Gastrocnemius medialis (tissue), 4 donors: ENCODE results near the gene SMARCD3. TPM values are rescaled to one million over a fixed set of nuclear protein-coding genes. Genes with fewer than 3 reads are reported as not detected.

Experiments
- ATAC-seq, 2 donors: fragments of 150-250 bp; one replicate each; pipeline ENCODE4 v1.9.1; 2016
- DNase-seq, 2 donors: peaks; one replicate each; pipeline ENCODE4 v3.0.0-alpha.2; 2019
- H3K27ac ChIP-seq, 4 donors: fragments of 200-600 bp; sonication (generic); 1 replicate in 1 of 4; 2 replicates in 3 of 4; pipeline ENCODE4 v1.5.1; 2016 to 2018; ENCODE audit warnings: mild to moderate bottlenecking in 2 of 4, moderate library complexity in 1 of 4
- H3K27me3 ChIP-seq, 3 donors: fragments of 200-600 bp; sonication (generic) in 2 of 3; 1 replicate in 1 of 3; 2 replicates in 2 of 3; pipeline versions ENCODE4 v1.5.1 to v1.6.0; 2016 to 2019; ENCODE audit warnings: mild to moderate bottlenecking in 1 of 3, moderate library complexity in 1 of 3
- H3K36me3 ChIP-seq, 2 donors: fragments of 200-600 bp; sonication (generic) in 1 of 2; one replicate each; pipeline ENCODE4 v1.5.1; 2017 to 2018
- H3K4me1 ChIP-seq, 2 donors: fragments of 200-600 bp; sonication (generic) in 1 of 2; one replicate each; pipeline ENCODE4 v1.5.1; 2016 to 2017; ENCODE audit warnings: mild to moderate bottlenecking in 2 of 2
- H3K4me3 ChIP-seq, 4 donors: fragments of 200-600 bp; sonication (generic) in 3 of 4; 1 replicate in 1 of 4; 2 replicates in 3 of 4; pipeline ENCODE4 v1.5.1; 2016 to 2019; ENCODE audit warnings: mild to moderate bottlenecking in 2 of 4
- H3K9me3 ChIP-seq, 3 donors: fragments of 200-600 bp; sonication (generic) in 2 of 3; 1 replicate in 1 of 3; 2 replicates in 2 of 3; pipeline ENCODE4 v1.5.1; 2016 to 2019
- POLR2A ChIP-seq, 2 donors: fragments of 450-650 bp; IDR thresholded peaks; one replicate each; pipeline ENCODE4 v1.6.1; 2017; ENCODE audit warnings: antibody characterized with exemption in 2 of 2, mild to moderate bottlenecking in 2 of 2, moderate library complexity in 2 of 2
- in situ Hi-C, 4 donors: fragments of 200-750 bp; cut with MboI; loops; one replicate each; pipeline versions ENCODE4 v1.15.0 to v1.8.0; 2017; ENCODE audit warnings: low sequenced_read_pairs in 4 of 4
- intact Hi-C: fragments of 100-400 bp; cut with DNase I; formaldehyde crosslinking; loops from one replicate; pipeline ENCODE4 v1.15.1; 2023; ENCODE audit warnings: low total_unique reads
- total RNA-seq, 4 donors: library from RNA; depleted of rRNA; stranded (reverse); fragments of >200 nt; gene quantifications; one replicate each; pipeline versions ENCODE4 v1.1.0 to v1.2.3, GENCODE V29; 2016
- TF ChIP-seq, protein P1 (sequence below), 5 experiments: fragments of 450-650 bp in 3 of 5; fragments of 200-600 bp in 2 of 5; sonication (generic) in 2 of 5; IDR thresholded peaks in 4 of 5; conservative IDR thresholded peaks in 1 of 5; 1 replicate in 4 of 5; 2 replicates in 1 of 5; pipeline ENCODE4 v1.5.1; 2016 to 2019; ENCODE audit warnings: antibody characterized with exemption in 5 of 5, mild to moderate bottlenecking in 3 of 5, moderate library complexity in 3 of 5

SMARCD3 gene
- total RNA-seq, 4 donors from 2014 or later = 41.8 to 103 (median 75.4) TPM

DNA sequence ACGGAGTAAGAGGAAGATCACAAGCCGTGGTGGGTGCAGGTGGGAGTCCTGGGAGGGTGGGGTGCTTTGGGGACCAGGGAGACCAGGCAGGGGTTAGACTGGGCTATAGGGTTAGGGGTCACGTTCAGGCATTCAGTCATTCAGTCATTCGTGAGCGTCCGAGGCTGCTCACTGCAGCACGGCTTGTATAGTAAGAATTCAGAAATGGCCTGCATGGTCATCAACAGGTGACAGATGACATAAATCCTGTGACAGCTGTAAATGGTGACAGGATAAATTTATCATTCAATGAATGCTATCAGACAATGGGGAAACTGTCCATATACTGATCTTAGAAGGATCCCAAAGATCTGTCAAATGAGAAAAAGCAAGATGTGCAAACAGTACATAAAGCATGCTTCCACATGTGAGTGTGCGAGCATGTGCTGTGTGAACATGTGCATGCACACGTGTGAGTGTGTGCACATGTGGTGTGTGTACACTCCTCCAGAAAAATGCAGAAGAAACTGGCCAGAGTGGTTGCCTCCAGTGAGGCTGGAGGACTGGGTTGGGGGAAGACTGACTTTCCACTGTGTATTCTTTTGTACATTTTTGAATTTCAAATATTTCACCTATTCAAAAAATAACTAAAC lies 32.0 kb upstream of the SMARCD3 start:
- TF ChIP-seq POLR2A (IDR thresholded peaks at IDR 0.05) = no peak
- TF ChIP-seq, protein P1, sequence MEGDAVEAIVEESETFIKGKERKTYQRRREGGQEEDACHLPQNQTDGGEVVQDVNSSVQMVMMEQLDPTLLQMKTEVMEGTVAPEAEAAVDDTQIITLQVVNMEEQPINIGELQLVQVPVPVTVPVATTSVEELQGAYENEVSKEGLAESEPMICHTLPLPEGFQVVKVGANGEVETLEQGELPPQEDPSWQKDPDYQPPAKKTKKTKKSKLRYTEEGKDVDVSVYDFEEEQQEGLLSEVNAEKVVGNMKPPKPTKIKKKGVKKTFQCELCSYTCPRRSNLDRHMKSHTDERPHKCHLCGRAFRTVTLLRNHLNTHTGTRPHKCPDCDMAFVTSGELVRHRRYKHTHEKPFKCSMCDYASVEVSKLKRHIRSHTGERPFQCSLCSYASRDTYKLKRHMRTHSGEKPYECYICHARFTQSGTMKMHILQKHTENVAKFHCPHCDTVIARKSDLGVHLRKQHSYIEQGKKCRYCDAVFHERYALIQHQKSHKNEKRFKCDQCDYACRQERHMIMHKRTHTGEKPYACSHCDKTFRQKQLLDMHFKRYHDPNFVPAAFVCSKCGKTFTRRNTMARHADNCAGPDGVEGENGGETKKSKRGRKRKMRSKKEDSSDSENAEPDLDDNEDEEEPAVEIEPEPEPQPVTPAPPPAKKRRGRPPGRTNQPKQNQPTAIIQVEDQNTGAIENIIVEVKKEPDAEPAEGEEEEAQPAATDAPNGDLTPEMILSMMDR (IDR thresholded peaks at IDR 0.05 in 4 of 5, conservative IDR thresholded peaks at IDR 0.05 in 1 of 5) = no peak

DNA sequence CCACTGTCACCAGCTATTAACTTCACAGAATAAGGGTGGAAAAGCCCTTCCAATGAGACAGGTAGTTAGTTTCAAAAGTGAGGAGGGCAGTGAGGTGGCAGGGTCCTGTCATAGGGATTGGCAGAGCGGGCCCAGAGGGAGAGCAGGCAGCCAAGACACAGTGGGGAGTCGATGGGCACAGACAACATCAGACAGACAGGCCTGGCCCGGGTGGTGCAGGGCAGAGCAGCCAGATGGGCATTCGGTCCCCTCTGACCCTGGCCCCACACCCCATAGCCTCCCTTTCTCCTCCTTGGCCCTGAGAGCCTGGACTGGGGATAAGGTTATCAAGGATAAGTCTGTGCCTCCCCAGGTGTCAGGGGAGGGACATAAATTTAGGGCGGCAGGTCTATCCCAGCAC lies 31.4 kb upstream of the SMARCD3 start:
- no peaks in the 10 kb centered on the region for H3K9me3 ChIP-seq
- no peak overlapping the region for H3K4me3 ChIP-seq
- in situ Hi-C loops (no loop called here), intact Hi-C loops (no loop called here)
- no peaks in the 10 kb centered on the region for H3K27me3 ChIP-seq
- H3K36me3 ChIP-seq = no peaks in the 10 kb centered on the region
- ATAC-seq (no peak), DNase-seq (no peak)
- no peak overlapping the region for H3K27ac ChIP-seq
- peaks cover 5 to 13% of the 10 kb centered on the region in 2 donors for H3K4me1 ChIP-seq
- TF ChIP-seq POLR2A (IDR thresholded peaks at IDR 0.05) = no peak
- TF ChIP-seq, protein P1 (IDR thresholded peaks at IDR 0.05 in 4 of 5, conservative IDR thresholded peaks at IDR 0.05 in 1 of 5) = no peak

More for the DNA sequence above, 32.0 kb upstream of the SMARCD3 start:
- no peak overlapping the region for H3K27ac ChIP-seq
- H3K36me3 ChIP-seq = no peaks in the 10 kb centered on the region
- ATAC-seq (peak; percentile 58 to 61), DNase-seq (no peak)
- no peaks in the 10 kb centered on the region for H3K9me3 ChIP-seq
- intact Hi-C loops (no loop called here), in situ Hi-C loops (no loop called here)
- no peak overlapping the region for H3K4me3 ChIP-seq
- H3K27me3 ChIP-seq = no peaks in the 10 kb centered on the region
- H3K4me1 ChIP-seq = peaks cover 5 to 13% of the 10 kb centered on the region in 2 donors

DNA sequence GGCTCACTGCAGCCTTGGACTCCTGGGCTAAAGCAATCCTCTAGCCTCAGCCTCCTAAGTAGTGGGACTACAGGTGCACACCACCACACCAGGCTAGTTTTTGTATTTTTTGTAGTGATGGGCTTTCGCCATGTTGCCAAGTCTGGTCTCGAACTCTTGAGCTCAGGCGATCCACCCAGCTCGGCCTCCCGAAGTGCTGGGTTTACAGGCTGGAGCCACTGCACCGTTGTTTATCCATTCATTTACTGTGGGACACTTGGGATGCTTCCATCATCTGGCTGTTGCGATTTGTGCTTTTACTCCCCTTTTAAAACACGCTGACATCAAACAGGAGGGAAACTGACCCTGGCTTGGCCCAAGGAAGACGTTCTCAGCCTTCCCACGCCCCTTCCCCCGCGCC lies 30.5 kb upstream of the SMARCD3 start:
- Histone ChIP-seq H3K9me3 (no peaks in the 10 kb centered on the region), H3K36me3 (no peaks in the 10 kb centered on the region), H3K27ac (no peak overlapping the region), H3K4me1 (peaks cover 5 to 13% of the 10 kb centered on the region in 2 donors), H3K4me3 (no peak overlapping the region), H3K27me3 (no peaks in the 10 kb centered on the region)
- TF ChIP-seq POLR2A (IDR thresholded peaks at IDR 0.05) = no peak
- TF ChIP-seq, protein P1 (IDR thresholded peaks at IDR 0.05 in 4 of 5, conservative IDR thresholded peaks at IDR 0.05 in 1 of 5) = no peak
- intact Hi-C loops = no loop called here
- no peak for ATAC-seq
- in situ Hi-C loops = no loop called here
- no peak for DNase-seq

DNA sequence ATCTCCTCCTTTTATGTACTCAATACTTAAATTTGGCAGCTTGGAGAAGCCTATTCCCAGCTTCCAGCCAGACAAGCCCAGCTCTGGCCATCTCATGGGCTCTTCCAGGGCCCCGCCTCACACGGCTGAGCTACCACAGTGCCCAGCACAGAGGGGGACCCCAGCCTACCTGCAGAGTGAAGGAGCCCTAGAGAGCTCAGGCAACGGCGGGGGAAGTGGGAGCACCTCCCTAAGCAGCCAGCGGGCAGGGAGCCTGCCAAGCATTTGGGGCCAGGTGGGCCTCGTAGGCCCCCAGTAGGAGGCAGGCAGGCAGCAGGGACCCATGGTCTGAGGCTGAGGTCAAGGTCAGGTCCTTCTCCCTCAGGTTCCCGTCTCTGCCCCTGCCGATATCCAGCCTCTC lies 29.1 kb upstream of the SMARCD3 start:
- in situ Hi-C loops = no loop called here
- TF ChIP-seq POLR2A (IDR thresholded peaks at IDR 0.05) = no peak
- TF ChIP-seq, protein P1 (IDR thresholded peaks at IDR 0.05 in 4 of 5, conservative IDR thresholded peaks at IDR 0.05 in 1 of 5) = no peak
- Histone ChIP-seq H3K4me3 (peak overlapping the region in 2 of 4 donors; percentile 38 to 41), H3K27ac (no peak overlapping the region), H3K27me3 (no peaks in the 10 kb centered on the region), H3K9me3 (no peaks in the 10 kb centered on the region), H3K36me3 (no peaks in the 10 kb centered on the region), H3K4me1 (peaks cover 5 to 13% of the 10 kb centered on the region in 2 donors)
- intact Hi-C loops = no loop called here
- DNase-seq = no peak
- ATAC-seq = no peak
